GM11168 (cell line): ENCODE data around the gene PPM1J.
"Not testable (repeated sequence)": the region's sequence is repeated elsewhere in the genome, so short reads cannot be mapped to it uniquely, and the experiment has no call there.

Source experiments
- in situ Hi-C: fragments of 300-500 bp; cut with MboI; formaldehyde crosslinking; loops from one replicate; pipeline ENCODE4 v1.12.0; 2022; ENCODE audit warnings: low sequenced_read_pairs; ENCODE audit not compliant: unreplicated experiment

Gene PPM1J, protein sequence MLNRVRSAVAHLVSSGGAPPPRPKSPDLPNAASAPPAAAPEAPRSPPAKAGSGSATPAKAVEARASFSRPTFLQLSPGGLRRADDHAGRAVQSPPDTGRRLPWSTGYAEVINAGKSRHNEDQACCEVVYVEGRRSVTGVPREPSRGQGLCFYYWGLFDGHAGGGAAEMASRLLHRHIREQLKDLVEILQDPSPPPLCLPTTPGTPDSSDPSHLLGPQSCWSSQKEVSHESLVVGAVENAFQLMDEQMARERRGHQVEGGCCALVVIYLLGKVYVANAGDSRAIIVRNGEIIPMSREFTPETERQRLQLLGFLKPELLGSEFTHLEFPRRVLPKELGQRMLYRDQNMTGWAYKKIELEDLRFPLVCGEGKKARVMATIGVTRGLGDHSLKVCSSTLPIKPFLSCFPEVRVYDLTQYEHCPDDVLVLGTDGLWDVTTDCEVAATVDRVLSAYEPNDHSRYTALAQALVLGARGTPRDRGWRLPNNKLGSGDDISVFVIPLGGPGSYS

DNA sequence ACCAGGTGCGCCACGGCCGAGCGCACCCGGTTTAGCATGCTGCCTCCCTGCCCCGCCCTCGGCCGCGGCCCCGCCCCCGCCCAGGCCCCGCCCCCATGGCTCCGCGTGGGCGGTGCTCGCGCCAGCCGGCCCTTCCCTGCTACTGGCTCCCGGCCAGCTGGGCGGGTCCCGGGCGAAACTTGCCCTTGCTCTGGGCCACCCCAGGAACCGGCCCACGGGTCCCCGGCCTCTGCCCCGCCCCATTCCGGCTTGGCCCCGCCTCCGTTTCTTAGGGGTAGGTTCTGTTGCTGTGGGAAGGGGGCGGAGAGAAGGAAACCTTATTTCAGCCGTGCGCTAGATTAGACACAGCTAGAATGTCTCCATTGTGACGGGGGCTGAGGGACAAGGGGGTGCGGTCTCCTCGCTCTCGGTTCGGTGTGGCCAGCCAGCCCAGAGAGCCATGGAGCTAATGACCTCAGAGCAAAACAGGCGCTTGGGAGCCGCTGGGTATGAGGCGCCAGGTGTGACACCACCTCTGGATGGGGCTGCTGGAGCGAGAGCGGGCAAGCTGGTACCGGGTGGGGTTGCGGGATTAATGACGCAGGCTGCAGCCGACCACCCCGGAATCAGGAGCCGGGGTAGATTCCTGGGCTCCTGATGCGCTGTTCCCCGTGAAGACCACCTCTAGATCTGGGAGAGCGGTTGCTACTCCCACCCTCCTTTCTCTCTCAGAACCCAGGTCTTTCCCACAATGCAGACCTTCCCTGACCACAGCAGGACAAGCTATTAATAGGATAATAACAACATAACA, at the start of gene PPM1J:
TSS of gene PPM1J (minus strand) at position 69 of the 790 bp plus-strand sequence. CDS start at position 38, 31 bp downstream.
- in situ Hi-C loops, result loop anchor here (5.0 to 25.0 kb wide), 3 partner anchors 77 to 322 kb away; no protein-coding TSS in a partner anchor

DNA sequence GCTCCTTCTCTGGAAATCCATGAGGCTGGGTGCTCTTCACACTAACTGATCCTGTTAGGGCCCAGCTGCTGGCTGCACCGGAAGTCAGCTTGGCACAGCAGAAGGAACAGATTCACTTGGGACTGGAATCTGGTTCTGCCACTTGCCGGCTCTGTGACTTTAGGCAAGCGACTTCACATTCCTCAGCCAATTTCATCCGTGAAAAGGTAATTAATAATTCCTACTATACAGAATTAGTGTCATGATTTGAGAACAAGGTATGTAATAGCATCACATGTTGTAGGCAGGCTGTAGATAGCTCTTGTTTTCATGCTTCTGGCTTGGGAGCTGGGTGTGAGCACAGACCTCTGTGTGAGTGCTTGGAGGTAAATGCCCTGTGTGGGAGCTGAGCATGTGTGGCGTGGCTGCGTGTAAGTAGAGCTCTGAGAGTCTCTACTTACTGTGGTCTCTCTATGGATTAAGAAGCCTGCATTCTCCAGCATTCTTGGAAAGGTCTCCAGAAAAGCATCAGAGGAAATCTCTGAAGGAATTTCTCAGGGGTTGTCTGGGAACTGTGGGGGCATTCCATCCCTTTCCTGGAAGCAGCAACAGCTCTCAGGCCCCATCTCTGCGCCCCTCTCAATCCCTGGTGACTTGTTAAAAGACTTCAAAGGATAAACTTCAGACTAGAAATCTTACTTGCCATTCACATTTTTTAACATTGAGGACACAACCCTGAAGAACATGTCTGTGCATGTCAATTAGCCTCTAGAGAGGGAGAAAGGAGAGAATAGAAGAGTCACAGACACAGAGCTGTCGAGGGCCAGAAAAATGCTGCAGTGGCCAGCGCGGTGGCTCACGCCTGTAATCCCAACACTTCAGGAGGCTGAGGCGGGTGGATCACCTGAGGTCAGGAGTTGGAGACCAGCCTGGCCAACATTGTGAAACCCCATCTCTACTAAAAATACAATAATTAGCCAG, 47.7 kb upstream of the PPM1J start:
- in situ Hi-C loops, result no loop called here

DNA sequence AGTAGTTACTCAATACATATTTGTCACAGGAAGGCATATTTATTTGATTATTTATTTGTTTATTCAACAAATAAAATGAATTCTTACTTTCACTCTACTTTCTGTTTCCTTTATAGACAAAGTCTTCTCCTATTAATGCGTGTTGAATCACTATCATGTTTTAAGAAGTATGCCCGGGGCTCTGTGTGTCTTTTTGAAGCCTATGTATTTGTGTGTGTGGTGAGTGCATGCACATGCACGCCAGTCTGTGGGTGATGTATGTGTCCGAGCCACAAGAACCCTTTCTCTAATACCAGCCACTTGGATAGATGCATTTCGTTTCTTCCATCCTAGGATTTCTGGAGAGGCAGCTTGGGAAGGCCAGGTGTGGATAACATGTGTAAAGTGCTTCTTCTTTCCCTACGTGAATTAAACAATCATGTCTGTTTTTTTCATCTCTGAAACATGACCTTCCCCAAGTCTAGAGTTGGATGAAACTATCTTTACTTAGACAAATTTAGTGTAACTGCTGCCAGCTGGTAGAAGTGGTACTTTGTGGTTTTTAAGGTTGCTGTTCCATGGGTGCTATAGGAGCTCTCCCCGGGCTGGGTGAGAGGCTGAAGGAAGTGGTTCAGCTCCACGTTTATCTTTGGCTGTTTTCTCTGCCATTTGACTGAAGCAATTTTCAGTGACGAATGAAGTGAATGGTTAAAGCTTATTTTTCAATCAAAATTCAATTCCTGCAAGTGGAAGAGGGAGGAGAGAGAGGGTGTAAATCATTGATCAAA, 46.8 kb upstream of the PPM1J start:
- in situ Hi-C loops, result no loop called here

GRCh38 chr1:112759228-112759627, 44.1 kb upstream of the PPM1J start:
- in situ Hi-C loops, result no loop called here

DNA sequence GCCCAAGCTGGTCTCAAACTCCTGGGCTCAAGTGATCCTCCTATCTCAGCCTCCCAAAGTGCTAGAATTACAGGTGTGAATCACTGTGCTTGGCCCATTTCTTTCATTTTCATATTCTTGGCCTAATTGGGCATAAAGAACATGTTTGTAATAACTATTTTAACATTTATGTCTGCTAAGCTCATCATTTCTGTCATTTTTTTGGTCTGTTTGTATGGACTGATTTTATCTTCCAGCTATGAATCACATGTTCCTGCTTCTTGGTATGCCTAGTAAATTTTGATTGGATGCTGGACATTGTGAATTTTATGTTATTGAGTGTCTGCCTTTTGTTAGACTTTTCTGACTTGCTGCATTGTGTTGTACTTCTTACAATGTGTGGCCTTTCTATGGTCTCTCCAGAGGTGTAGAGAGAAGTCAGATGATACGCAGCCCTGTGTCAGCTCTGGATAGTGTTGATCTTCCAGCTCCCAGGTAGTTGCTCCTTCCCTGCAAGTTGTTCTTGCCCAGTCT, 39.0 kb upstream of the PPM1J start:
- in situ Hi-C loops, result no loop called here

DNA sequence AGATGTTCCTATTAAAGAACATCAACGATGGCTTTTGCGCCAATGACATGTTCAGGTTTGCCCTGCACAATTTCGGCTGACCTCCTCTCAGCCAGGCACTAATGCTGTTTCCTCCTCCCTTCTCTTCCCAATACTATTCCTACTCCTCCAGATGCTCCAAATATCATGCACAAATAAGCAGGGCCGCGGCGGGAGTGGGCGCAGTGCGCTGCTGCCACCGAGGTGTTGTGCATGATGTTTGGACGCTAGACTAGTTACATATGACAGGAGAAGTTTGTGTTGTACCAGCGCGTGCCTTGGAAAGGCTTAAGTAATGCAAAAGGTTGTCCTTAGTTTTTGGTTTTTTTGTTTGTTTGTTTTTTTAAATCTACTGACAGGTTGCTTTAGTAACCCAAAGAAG, 33.3 kb upstream of the PPM1J start:
- in situ Hi-C loops, result no loop called here

- in situ Hi-C loops, result no loop called here
Observed at GRCh38 chr1:112744009-112744578, 29.0 kb upstream of the PPM1J start.

- in situ Hi-C loops, result no loop called here
Observed at GRCh38 chr1:112743174-112744008, 28.3 kb upstream of the PPM1J start.

DNA sequence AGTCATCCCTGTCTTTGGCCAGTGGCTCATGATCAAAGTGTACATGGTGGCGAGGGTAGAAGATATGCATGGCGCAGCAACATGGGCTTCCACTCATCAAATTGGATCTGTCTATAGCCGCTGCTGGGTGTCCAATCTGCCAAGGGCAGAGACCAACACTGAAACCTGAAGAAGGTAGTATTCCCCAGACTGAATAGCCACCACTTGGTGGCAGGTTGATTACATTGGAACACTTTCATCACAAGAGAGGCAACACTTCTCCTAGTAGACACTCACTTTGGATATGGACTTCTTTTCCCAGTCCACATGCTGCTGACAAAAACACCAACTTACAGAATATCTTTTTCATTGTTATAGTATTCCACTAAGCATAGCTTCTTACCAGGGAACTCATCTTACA, 22.4 kb upstream of the PPM1J start:
- in situ Hi-C loops, result no loop called here

GRCh38 chr1:112735752-112736151, 20.6 kb upstream of the PPM1J start:
- in situ Hi-C loops, result no loop called here

- in situ Hi-C loops, result no loop called here
Observed at GRCh38 chr1:112731451-112731850, 16.3 kb upstream of the PPM1J start.

DNA sequence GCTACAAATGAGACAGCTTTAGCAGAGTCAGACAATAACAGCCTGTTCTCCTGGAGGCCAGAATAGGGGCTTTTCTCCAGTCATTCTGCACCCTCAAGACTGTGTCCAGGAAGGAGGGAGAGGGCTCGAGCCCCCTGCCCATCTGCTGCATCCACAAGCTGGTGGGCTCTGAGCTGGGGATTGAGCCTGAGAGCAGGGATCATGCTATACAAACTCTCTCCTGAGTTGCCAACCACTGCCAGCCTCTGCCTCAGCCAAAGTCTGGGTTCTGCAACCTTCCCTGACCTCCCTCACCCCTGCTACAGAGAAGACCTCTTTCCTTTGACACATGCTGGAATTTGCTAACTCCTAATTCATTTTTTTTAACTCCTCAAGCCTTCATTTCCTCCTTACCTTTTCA, 14.8 kb upstream of the PPM1J start:
- in situ Hi-C loops, result no loop called here

- in situ Hi-C loops, result not testable (repeated sequence)
Observed at GRCh38 chr1:112729011-112729410, 13.9 kb upstream of the PPM1J start.

GRCh38 chr1:112728306-112728971, 13.3 kb upstream of the PPM1J start:
- in situ Hi-C loops, result not testable (repeated sequence)

DNA sequence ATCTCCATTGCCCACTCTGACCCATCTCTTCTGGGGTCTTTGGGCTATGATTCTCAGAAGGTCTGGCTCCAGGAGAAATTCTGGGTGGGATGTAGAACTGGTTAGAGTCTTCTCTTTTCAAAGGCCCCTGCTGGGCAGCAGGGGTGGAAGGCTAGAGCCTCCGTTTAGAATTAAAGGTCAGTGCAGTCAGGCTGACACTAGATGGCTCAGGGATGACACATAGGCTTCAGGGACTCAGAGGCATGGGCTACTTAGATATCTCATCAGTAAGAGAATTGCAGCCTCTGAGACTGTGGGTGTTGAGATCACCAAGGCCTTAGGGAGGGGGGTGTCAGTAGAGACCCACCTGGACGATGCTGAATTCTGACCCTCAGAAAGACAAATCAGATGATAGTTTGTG, 12.6 kb upstream of the PPM1J start:
- in situ Hi-C loops, result no loop called here

DNA sequence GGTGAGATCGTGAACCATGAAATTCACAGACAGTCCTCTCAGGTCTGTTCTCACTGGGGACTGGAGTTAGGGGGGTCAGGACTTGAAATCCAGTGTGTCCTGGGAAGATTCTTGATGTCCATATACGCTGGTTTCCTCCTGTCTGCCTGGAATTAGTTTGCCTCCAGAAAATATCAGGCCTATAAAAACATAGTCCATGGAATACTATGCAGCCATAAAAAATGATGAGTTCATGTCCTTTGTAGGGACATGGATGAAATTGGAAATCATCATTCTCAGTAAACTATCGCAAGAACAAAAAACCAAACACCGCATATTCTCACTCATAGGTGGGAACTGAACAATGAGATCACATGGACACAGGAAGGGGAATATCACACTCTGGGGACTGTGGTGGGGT, 9.1 kb upstream of the PPM1J start:
- in situ Hi-C loops, result loop anchor here (25.0 kb wide), 2 partner anchors 237 to 313 kb away; no protein-coding TSS in a partner anchor

DNA sequence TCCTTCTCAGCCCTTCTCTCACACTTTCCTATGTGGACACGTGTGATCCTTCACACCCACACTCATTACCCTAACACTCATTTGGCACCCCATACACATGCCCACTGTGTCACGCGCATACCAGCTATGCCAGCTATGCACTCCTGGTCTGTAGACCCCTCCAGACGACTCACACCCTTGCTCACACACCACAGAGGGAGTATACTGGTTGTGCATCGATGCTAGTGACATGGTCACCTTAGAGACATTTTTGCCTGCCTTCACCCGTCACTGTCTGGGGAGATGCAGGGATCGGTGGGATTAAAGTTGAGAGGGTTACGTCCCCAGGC, 8.3 kb upstream of the PPM1J start:
- in situ Hi-C loops, result loop anchor here (25.0 kb wide), 2 partner anchors 236 to 314 kb away; no protein-coding TSS in a partner anchor
